ENCODE measurements around the gene QRICH2.
"Not testable (repeated sequence)": the region's sequence is repeated elsewhere in the genome, so short reads cannot be mapped to it uniquely, and the experiment has no call there.

Gene QRICH2

DNA sequence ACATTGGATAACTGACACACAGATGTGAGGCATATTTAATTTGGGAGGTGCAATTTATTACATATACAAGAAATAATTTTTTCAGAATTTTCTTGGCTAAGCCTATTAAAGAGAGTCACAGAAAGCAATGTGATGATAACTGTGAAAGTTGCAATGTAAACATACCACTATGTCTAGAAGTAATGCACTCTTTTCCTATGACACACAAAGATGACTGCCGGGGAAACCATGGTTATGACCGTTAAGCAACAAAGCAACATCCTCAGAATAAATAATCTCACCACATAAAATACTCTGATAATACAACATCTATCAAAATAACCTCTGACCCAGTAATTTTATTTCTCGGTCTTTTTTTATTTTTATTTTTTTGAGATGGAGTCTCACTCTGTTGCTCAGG lies 10.5 kb upstream of the QRICH2 start:
- no peak for DNase-seq

DNA sequence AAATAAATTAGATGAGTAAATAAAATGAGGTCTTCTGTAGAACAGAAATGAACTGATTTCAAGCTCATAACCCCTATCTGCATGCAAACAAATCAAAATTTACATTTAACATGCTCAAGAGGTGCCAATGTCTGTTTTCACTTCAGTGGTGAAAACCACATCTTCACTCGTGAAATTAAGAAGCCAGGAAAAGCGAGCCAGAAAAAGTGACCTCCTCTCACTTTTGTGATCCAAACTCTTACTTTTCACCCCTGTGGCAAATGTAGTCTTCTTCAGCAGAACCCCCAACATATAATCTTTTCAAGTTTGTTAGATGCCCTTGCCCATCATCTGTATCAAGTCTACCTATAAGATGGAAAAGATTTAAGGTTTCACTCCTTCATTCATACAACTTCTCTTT lies 9.5 kb upstream of the QRICH2 start:
- no peak for DNase-seq

DNA sequence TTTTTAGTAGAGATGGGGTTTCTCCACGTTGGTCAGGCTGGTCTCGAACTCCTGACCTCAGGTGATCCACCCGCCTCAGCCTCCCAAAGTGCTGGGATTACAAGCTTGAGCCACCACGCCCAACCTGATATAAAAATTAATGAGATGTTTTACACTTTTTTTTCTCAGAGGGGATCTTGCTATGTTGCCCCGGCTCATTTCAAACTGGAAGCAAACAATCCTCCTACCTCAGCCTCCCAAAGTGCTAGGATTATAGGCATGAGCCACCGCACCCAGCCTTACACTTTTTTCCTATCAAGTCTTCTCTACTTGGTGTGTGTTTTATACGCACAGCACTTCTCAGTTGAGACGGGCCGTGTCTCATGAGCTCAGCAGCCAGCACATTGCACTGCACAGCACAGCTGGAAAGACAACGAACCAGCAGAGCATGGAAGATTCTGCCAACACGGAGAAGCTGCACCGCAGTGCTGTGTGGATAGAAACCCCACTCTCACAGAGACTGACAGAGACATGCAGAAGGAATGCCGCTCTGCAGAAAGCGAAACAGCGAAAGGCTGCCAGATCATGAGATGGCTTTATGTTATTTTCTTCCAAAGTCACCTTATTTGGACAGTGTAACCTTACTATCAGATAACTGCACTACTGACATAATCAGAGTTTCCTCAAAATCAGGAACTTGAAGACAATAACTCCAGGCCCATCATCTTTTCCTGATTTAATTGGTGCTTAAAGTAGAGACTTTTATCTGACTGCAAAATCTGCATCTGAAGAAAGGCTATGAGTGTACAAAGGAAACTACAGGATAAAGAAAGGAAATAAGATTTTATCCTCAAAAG lies 6.5 kb upstream of the QRICH2 start:
- no peak for DNase-seq

DNA sequence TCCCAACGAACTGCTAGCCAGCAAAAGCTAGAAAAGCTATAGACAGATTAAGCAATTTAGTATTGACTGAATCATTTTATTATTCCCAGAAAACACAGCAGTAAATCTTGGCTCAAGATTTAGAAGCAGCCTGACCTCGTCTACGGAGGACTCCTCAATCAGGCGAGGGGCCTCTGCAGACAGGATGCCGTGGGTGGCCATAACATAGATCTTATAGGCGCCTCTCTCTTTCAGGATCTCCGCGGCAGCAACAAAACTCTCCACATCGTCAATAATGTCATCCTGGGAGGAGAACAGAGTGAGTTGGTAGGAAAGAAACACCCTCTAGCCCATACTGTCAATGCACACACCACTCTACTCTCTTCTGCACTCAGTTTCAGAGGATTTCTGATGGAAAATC lies 4.7 kb upstream of the QRICH2 start:
- DNase-seq, result no peak

DNA sequence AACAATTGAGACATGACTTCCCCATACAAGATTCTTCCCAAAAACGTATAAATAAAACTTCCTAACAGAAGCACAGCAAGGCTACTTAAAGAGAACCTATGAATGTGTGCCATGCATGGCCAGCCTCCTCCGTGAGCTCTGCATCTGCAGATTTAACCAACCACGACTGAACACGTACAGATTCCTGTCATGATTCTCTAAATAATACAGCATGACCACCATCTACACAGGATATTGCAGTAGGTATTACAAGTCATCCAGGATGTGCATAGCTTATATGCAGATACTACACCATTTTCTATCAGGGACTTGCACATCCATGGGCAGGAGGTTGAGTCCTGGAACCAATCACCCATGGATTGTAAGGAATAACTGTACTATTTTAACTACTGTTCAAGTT lies 1.4 kb upstream of the QRICH2 start:
- DNase-seq, result no peak

- no peak for DNase-seq
Measured at GRCh38 chr17:76307299-76307965, 644 bp downstream of the QRICH2 start.

GRCh38 chr17:76305135-76305454 lies 3.0 kb downstream of the QRICH2 start:
- not testable (repeated sequence) for DNase-seq

DNA sequence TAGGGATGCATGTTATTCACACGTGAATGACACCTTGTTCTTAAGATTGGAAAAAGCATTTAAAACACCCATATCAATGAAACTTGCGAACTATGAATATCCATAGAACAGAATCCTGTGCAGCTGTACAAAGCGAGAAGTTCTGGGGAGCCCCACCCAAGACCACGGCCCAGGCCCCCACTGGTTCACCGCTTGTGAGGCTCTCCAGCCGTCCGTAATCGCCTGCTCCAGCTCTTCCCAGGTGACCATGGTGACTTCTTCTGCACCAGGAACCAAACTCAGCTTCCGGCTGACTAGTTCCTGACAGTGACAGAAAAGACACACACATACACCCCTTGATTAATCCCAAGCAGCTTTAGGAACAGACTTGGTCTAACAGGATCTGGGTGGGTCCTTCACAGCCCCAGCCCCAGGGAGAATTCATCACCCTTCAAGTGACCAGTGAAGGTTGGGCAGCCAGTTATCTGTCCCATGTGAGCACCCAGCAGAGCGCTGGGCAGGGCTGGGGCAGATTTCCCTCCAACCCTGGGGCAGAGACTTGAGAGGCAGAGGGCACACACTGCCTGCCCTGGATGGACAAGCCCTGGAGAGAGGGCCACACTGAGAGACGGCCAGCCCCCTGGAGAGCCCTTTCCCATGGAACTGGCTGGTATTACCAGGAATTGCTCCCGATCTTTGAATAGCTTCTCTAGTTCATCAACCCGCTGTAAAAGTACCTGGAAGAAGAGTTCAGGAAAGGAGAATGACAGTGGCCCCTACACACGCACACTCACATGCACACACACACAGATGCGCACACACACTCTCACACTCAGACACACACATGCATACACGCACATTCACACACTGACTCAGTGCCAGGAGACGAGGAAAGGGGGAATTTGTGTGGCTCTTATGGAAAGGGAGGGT lies 3.6 kb downstream of the QRICH2 start:
- no peak for DNase-seq

DNA sequence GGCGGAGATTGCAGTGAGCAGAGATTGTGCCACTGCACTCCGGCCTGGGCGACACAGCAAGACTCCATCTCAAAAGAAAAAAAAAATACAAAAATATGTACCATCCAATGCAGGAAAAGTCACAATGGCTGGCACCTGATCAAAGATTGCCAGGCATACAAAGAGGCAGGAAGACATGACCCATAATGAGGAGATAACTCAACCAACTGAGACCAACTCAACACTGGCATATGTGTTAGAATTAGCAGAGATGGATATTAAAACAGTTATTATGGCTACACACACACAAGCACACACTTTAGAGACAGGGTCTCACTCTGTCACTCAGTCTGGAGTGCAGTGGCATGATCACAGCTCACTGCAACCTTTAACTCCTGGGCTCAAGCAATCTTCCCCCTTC lies 10.6 kb downstream of the QRICH2 start:
- no peak for DNase-seq

DNA sequence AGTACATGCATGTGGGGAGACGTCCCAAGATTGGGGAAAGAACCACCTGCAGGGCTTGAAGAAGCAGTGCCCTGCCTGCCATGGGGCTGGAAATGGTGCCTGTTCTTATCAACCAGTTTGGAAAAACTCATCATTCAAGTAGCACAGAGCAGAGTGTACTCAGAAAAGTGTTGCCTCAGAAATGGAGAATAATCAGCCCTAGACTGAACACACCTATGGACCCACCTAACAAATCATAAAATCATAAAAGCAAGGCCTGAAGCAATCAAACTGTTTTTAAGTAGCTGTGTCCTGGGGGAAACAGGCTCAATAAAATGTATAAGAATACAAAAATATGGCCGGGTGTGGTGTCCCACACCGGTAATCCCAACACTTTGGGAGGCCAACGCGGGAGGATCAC lies 11.2 kb downstream of the QRICH2 start:
- no peak for DNase-seq

DNA sequence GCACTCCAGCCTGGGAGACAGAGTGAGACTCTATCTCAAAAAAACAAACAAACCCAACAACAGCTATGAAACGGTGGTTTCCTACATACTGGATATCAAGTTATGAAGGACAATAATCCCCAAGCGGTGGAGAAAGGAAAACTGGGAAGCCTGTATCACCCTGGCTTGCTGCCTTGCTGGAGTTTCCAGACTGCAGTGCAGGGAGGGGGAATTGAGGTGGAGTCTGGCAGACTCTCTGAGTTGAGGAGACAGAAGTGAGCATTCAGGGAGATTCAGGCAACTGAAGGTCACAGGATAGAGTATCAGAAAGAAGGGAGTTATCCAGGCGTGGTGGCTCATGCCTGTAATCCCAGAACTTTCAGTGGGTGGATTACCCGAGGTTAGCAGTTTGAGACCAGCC lies 11.9 kb downstream of the QRICH2 start:
- DNase-seq, result no peak

- DNase-seq, result no peak
Measured at GRCh38 chr17:76293106-76293505, 15.0 kb downstream of the QRICH2 start.

DNA sequence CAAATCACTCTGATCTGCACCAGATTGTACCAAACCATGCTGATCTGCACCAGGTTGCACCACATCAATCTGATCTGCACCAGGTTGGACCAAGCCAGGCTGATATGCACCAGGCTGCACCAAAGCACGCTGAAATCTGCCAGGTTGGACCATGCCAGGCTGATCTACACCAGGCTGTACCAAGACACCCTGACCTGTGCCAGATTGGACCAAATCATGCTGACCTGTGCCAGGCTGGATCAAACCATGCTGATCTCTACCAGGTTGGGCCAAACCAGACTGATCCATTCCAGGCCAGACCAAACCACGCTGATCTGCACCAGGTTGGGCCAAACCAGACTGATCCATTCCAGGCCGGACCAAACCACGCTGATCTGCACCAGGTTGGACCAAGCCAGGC lies 15.5 kb downstream of the QRICH2 start:
- no peak for DNase-seq

- DNase-seq, result no peak
Measured at GRCh38 chr17:76281573-76282371, 26.3 kb downstream of the QRICH2 start.

DNA sequence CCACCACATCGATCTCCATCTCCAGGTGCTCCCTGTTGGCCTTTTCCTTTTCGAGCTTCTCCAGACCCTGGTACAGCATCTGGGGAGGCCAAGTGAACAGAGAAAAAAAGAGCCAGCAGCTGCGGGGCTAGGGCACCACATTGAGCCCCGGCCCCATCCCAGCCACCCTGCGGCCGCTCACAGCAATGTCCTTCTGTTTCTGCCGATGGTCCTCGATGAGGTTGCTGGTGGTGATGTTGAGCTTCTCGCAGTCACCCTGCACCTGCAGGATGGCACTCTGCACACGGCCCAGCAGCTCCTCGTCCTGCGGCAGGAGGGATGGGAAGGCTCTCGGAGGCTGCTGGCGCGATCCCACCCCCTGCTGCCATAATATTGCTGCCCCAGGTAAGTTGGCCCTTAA lies 27.4 kb downstream of the QRICH2 start:
- DNase-seq, result no peak

DNA sequence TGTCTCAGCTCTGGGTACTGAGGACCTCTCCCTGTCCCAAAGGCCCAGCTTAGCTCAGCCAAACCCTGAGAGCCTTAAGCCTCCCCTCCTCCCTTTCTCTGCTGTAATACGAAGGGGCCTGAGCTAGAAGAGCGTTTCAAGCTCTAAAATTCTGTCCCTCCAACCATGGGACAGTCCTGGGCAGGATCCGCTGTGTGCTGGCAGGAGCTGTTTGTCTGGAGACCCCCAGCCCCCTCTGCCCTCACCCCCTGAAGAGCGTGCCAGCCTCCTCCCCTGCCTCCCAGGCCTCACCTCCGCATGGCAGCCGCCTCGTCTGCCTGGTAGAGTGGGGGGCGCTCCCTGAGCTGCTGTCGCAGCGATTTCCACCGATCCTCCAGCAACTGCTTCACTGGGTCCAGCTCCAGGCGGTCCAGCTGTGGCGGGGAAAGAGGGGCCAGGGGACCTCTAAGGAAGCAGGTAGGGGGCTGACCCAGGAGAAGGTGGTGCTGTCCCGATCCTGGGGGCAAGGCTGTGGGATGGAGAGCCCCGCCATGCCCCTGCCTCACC lies 28.3 kb downstream of the QRICH2 start:
- DNase-seq, result no peak

GRCh38 chr17:76278952-76279741 lies 28.9 kb downstream of the QRICH2 start:
- peak; percentile 25 to 66 for DNase-seq

DNA sequence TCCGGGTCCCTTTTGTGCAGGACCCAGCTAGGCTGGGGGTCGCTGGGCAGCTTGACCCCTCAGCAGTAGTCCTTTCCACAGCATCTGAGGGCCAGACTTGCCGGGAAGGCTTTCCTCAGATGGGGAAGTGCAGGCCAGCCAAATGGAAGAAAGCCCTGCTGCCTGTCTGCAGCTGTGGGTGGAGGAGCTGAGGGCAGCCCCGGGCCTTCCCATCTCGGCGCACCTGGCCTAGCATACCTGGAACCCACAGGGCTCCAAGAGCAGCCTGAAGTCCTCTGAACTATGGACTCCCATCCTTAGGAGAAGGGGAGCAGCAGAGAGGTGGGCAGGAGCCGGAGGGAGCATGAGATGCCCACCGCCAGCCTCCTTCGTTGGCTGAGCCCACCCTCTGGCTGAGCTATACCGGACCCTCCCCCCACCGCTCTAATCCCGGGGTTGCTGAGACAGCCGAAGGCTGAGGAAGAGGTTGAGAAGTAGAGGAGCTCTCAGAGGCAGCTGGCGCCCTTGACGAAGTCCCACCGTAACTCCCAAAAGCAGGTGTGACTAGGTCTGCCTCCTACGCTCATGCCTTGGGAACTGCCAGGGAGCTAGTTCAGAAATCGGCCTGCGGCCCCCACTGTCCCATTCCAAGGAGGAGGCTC lies 29.7 kb downstream of the QRICH2 start:
- no peak for DNase-seq

- no peak for DNase-seq
Measured at GRCh38 chr17:76277300-76278267, 30.5 kb downstream of the QRICH2 start.
